ENCODE results near the gene NTHL1.

Gene NTHL1

GRCh38 chr16:2007081-2007836 is 40.4 kb downstream of the NTHL1 start:
- DNase-seq, result no peak

GRCh38 chr16:2006317-2006716 is 41.3 kb downstream of the NTHL1 start:
- no peak for DNase-seq

GRCh38 chr16:2005646-2006045 is 42.0 kb downstream of the NTHL1 start:
- no peak for DNase-seq

DNA sequence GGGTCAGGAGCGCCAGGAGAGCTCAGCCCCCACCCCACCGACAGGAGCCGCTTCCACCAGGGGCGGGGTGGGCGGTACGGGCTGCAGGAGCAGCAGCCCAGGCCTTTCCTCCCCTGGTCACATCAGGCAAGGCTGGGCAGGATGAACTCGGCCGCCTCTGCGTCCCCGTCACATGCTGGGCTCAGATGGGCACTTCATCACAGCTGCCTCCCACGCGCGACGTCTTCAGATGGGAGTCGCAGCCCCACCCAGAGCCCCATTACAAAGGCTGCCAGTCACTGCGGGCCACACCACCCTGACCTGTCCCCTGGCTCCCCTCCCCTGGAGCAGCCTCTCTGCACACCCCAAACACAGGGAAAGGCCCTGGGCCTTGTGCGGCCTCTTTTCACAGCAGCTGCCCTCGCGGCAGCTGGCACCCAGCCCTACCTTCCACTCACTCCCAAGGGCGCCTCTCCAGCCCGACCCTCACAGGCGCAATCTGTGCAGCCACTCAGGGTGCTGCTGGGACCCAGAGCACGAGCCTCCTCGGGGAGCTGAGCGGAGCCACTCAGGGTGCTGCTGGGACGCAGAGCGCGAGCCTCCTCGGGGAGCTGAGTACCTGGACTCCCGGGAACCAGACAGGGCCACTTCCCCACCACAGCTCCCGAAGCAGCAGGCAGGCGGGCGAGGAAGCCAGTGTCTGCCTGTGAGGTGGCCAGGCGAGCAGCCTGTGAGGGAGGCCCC is 42.7 kb downstream of the NTHL1 start:
- no peak for DNase-seq

DNA sequence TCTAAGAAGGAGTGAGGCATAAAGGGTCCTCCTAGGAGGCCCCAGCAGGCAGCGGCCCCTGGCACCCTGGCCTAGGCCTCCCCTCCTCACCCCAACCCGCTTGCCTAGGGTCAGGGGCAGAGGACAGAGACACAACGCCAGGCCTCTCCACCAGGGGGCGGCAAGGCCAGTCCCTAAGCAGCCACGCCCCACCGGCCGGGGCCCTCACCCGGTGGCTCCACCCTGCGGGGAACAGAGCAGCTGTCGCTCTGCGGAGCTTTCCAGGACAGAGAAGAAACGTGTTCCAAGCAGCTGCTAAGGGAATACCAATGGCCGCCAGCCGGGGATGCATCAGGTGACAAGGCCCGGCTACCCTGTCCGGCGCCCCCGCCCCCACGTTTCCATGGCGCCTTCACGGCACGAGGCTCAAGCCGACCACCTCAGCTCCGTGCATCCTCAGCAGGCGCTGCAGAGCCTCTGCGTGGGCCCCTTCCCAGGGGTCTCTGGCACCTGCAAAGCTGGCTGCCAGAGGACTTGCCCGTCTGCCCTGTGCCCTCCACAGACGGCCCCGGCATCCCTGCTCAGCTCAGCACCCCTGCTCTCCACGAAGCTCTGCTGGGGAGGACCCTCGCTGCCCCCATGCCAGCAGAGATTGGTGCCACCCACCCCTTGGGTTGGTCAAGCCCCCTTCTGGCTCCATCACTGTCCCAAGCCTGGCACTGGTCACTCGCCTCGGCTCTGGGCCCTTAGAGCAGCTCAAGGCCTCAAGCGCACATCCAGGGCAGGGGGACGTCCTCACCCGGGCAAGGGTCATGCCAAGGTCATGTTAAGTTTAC is 43.6 kb downstream of the NTHL1 start:
- DNase-seq, result peak; percentile 70

GRCh38 chr16:2003231-2003826 is 44.3 kb downstream of the NTHL1 start:
- DNase-seq, result no peak

- DNase-seq, result no peak
Measured at GRCh38 chr16:2002406-2003230, 45.0 kb downstream of the NTHL1 start.

DNA sequence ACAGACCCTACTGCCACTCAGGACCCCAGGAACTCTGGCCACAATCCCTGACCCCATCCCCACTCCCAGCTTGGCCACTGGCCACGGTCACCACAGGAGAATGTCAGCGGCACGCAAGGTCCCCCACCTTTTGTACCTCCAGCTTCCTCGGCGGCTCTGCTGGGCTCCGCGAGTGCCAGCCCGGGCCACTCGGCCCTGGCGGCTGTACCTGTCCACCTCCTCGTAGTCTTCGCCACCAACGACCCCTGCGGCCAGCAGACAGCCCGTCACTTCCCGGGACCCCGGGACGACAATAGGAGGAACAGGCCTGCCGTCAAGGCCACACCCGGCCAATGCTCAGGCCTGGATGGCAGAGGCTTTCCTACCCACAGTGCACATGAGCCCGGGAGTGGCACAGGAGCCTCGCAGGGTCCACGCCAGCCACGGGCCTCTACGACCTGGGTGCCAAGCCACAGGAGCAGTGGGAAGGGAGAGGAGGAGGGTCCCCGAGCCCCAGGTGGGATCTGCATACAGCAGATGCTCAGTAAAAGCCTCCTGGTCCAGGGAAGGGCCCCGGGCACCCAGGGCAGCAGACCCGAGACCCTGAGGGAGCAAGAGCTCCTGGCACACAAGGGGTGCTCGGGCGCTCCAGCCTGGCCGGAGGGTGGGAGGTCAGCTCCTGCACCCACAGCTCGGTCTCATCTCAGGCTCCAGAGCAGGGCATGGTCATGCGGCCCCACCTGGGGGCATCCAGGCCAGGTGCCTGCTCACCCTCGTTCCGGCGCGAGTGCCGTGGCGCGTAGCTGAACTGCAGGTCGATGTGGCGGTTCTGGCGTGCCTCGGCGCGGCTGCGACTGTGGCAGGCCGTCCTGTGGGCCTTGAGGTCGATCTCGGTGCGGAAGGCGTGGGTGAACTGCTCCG is 45.9 kb downstream of the NTHL1 start:
- DNase-seq, result no peak

DNA sequence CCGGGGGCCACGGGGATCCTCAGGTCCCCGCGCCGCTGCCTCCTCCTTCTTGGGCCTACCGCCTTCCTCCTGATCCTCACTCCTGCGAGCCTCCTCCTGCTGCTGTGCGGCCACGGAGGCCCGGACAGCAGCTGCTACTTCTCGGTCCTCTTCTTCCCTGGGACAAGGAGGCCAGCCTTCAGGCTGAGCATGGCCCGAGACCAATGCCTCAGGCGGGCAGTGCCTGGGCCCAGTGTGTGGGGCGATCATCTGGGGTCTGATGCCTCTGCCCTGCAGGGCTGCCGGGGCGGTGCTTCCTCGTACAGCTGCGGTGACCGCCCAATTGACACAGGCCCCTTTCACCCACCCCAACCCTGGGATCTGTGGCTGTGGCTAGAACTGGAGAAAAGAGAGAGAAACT is 46.6 kb downstream of the NTHL1 start:
- DNase-seq, result no peak

DNA sequence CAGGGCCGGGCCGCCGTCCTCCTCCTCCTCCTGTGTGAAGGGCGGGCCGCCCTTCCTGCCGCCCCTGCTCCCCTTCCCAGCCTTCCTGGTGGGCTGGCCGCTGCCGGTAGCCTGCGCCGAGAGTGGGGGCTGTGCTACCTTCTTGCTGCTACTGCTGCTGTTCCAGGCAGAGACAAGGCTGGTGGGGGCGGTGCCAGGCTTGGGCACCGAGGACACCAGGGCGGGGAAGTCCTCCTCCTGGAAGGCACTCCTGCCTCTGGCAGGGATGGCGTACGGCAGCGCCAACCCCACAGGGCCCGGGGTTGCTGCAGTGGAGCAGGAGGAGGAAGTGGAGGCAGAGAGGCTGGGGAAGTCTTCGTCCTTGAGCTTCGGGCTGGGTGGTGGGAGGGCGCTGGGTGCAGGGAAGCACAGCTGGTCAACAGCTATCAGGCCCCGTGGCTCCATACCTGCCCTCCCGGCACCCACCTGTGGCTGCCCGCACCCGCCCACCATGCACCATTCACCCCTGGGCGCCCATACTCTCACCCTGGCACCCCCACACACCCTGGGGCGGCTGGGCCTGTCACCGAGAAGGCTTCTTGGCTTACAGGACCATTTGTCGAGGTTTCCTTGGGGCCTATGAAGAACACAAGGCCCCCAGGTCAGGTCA is 47.6 kb downstream of the NTHL1 start:
- DNase-seq, result no peak

- DNase-seq, result no peak
Measured at GRCh38 chr16:1998852-1999801, 48.5 kb downstream of the NTHL1 start.

DNA sequence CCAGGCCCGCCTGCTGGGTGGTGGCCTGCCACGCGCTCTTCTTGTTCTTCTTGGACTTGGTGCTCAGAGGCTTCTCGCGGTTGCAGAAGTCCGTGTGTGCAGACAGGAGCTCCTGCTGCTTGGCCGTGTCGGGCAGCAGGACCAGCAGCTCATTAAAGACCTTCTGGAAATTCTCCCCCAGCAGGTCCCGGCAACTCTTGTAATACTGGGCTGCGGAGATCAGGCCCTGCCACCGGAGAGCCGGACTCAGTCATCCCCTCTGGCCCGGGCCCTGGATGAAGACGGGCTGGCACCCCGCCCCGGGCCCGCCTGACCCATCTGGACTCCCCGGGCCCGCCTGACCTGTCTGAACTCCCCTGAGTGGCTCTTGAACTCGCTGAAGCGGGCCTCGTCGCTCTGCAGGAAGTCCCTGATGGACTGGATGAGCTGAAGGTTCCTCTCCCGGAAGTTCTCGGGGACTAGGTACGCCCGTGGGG is 49.2 kb downstream of the NTHL1 start:
- DNase-seq, result no peak

- no peak for DNase-seq
Measured at GRCh38 chr16:1997494-1998359, 49.9 kb downstream of the NTHL1 start.

- DNase-seq, result no peak
Measured at GRCh38 chr16:1993731-1994131, 53.9 kb downstream of the NTHL1 start.

GRCh38 chr16:1992704-1993317 is 54.8 kb downstream of the NTHL1 start:
- DNase-seq, result no peak

GRCh38 chr16:1991948-1992703 is 55.5 kb downstream of the NTHL1 start:
- peak; percentile 87 for DNase-seq

DNA sequence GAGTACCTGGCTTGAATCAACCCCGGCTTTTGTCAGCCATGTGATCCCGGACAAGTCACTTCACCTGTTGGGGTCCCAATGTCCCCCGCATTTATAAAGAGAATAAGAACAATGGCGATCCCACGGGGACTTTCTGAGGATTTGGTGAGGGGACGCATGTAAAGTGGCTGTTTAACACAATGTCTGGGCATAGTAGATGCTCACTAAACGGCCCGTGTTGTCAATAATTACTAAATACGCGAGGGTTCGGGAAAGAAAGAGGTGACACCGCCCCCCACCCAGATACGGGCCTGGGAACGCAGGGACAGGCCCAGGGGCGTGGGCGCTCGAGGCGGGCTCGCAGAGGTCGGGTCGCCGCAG is 56.1 kb downstream of the NTHL1 start:
- DNase-seq, result no peak
